Mesodermal cell (in vitro differentiated cells): ENCODE data around the gene WNK2.
"Not testable (repeated sequence)": the region's sequence is repeated elsewhere in the genome, so short reads cannot be mapped to it uniquely, and the experiment has no call there.

ENCODE experiments used
- H3K27ac ChIP-seq: 2 replicates; pipeline ENCODE4 v1.7.0; 2013; ENCODE audit warnings: mild to moderate bottlenecking, low read depth, low read length, moderate library complexity; ENCODE audit not compliant: severe bottlenecking
- H3K36me3 ChIP-seq: 2 replicates; pipeline ENCODE4 v1.7.1; 2013; ENCODE audit warnings: mild to moderate bottlenecking, low read length, moderate library complexity; ENCODE audit not compliant: control insufficient read depth, insufficient read depth
- H3K4me1 ChIP-seq: one replicate; pipeline ENCODE4 v1.7.1; 2013; ENCODE audit warnings: mild to moderate bottlenecking, low read length; ENCODE audit not compliant: insufficient read depth, control insufficient read depth, poor library complexity, severe bottlenecking
- H3K4me3 ChIP-seq: 2 replicates; pipeline ENCODE4 v1.7.0; 2013; ENCODE audit warnings: low read length, control low read depth, mild to moderate bottlenecking; ENCODE audit not compliant: insufficient read depth, poor library complexity, severe bottlenecking; ENCODE audit errors: extremely low read depth
- H3K9me3 ChIP-seq: 2 replicates; pipeline ENCODE4 v1.7.1; 2013; ENCODE audit warnings: mild to moderate bottlenecking, low read length, moderate library complexity; ENCODE audit not compliant: control insufficient read depth
- WGBS, 2 experiments: methylation state at CpG; one replicate each; pipeline ENCODE4 v1.1.5; 2013; ENCODE audit warnings: missing lambda C conversion rate in 2 of 2; ENCODE audit not compliant: insufficient coverage in 2 of 2; 5-methylcytosine and 5-hydroxymethylcytosine counted together

The WNK2 gene

DNA sequence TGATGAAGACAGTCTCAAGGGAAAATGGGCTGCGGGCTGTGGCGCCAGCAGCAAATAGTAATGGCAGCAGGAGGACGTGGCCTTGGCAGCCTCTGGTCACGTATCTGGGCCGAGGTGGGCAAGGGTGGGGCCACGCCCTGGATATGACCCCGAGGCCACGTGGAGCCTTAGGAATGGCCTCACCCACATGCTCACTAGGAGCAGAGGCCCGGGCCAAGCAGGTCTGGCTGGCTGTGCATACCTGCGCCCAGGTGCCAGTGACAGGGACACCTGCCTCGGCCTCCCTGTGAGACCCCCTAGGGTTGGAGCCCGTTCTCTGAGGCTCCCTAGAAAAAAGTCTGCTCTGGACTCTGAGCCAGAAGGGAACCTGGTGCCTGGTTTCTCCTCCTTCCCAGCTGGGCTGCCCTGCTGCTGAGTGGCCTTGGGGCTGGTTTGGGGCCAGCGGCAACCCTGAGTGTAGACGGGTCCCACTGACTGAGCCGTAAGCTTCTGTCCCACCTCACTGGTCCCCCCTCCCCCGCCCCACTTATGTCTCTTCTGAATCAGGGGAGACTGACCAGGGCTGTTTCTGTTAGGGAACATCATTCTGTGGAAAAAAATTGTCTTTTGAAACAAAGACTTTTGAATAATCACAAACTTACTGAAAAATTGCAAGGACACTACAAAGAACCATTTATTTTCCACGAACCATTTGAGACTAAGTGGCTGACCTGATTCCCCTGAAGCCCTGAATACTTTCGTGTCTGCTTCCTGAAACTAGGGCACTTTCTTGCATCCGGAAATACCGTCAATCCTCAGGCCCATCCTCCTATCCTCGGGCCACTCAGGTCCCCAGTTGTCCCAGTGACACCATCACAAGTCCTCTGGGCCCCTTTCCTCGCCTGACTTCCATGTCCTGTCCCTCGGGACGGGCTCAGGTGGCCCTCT lies 60.8 kb downstream of the WNK2 start:
- H3K9me3 ChIP-seq: no peaks in the 10 kb centered on the region
- H3K4me3 ChIP-seq: no peak overlapping the region
- no peak overlapping the region for H3K27ac ChIP-seq
- no peaks in the 10 kb centered on the region for H3K36me3 ChIP-seq
- WGBS, 2 experiments: 91 to 94% methylated on average over 20 to 21 of the region's 24 CpGs
- no peaks in the 10 kb centered on the region for H3K4me1 ChIP-seq

DNA sequence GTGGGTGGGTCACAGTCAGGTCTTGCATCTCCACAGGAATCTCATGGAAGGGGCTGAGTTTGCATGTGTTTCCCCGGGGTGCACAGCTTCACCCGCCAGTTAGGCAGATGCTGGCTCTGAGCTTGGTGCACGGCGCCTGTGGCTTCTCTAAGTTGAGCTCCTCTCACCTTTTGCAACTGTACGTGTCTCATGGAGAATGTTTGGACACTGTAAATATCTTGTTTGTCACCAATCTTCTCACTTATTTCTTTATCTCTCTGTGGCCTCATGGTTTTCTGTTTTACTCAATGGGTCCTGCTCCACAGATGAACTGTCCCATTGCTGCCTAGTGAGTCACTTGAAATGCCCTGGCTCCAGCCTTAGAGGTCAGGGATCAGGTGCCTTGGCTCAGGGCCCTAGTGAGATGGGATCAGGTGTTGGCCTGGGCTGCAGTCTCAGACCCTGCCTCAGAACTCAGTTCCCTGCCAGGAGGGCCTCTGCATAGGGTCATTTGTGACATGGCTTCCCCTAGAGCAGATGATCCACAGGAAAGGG lies 61.6 kb downstream of the WNK2 start:
- Histone ChIP-seq H3K27ac (no peak overlapping the region), H3K4me1 (no peaks in the 10 kb centered on the region), H3K4me3 (no peak overlapping the region), H3K36me3 (no peaks in the 10 kb centered on the region), H3K9me3 (no peaks in the 10 kb centered on the region)
- WGBS, 2 experiments: 80 to 93% methylated on average over 3 to 5 of the region's 5 CpGs

DNA sequence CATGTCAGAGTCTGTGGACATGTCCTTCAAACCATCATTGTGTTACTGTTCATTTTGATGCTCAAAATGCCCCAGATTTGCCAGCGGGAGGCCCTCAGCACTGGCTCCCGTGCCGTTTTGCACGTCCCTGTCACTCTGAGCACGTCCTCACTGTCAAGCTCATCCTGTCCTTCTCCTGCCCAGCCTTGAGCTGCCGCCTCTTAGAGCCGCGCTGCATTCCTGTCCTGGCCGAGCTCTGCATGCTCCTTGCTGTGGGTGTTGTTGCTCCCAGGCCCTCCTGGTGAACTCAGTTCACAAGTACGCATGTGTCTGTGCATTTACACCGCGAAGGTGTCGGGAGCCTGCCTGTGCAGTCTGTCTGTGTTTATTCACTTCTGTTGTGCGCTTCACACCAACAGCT lies 62.2 kb downstream of the WNK2 start:
- H3K27ac ChIP-seq: no peak overlapping the region
- H3K4me1 ChIP-seq: no peaks in the 10 kb centered on the region
- no peak overlapping the region for H3K4me3 ChIP-seq
- WGBS, 2 experiments: 91 to 92% methylated on average over 14 of the region's 14 CpGs
- H3K9me3 ChIP-seq: no peaks in the 10 kb centered on the region
- no peaks in the 10 kb centered on the region for H3K36me3 ChIP-seq

DNA sequence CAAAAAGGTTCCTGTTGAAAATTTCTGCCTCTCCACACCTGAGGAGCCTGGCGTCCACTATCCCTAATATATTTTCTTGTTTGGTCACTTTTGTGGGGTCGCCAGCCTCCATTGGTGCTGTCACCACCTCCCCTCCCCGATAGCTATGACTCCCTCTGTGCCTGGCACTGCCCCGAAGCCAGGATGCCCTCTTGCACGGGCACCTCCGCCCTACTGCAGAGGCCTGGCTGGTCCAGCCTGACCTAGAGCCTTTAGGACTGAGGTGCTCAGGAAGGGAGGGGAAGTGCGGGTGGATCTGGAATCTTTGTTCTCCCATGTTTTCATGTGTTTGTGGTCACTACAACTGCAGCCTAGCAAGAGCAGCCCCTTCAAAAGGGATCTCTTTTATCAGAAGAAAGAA lies 62.6 kb downstream of the WNK2 start:
- no peak overlapping the region for H3K4me3 ChIP-seq
- no peaks in the 10 kb centered on the region for H3K36me3 ChIP-seq
- WGBS, 2 experiments: 80 to 88% methylated on average over 3 to 7 of the region's 7 CpGs
- no peaks in the 10 kb centered on the region for H3K4me1 ChIP-seq
- no peak overlapping the region for H3K27ac ChIP-seq
- no peaks in the 10 kb centered on the region for H3K9me3 ChIP-seq

DNA sequence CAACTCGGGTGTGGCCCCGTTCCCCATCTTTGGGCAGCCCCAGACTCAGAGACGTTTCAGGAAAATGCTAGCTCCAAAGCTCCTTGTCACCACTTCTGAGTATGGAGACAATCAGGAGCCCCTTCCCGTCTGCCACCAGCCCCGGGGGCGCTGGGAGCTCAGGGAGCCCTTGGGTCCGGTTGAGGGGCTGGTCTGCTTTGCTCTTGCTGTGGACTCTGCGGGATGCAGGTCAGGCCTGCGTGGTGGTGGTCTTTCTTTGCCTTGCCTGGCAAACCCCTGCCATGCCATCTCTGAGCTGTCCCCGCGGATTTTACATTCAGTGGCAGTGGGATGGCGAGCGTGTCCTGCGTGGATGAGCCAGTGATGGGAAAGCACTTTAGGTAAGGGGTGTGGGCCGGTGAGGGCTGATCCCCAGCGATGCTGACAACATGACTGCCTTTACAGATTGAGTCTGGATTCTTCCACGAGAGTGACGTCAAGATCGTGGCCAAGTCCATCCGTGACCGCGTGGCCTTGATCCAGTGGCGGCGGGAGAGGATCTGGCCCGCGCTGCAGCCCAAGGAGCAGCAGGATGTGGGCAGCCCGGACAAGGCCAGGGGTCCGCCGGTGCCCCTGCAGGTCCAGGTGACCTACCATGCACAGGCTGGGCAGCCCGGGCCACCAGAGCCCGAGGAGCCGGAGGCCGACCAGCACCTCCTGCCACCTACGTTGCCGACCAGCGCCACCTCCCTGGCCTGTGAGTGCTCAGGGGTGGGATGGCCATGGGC lies 63.3 kb downstream of the WNK2 start:
- Histone ChIP-seq H3K4me1 (no peaks in the 10 kb centered on the region), H3K27ac (no peak overlapping the region), H3K36me3 (no peaks in the 10 kb centered on the region), H3K9me3 (no peaks in the 10 kb centered on the region), H3K4me3 (no peak overlapping the region)
- WGBS, 2 experiments: 95 to 96% methylated on average over 34 to 35 of the region's 36 CpGs

DNA sequence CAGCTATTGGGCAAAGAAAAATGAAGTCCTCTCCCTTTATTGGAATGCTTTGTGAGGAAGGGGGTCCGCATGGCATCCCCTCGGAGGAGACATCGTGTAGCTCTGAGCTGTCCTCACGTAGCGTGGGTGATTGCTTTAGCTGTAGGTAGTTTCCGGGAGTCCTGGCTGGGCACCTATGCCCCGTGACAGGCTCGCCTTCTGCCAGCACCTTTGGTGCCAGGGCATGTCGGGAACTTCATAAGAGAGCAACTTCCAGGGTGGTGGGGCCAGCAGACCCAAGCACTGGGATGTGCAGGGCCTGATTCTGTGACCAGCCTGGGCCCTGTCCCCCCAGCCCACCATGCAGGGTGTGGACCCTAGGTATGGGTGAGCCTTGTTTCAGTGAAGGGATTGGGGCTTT lies 64.0 kb downstream of the WNK2 start:
- WGBS, 2 experiments: 81 to 95% methylated on average over 6 to 7 of the region's 9 CpGs
- no peak overlapping the region for H3K27ac ChIP-seq
- H3K36me3 ChIP-seq: no peaks in the 10 kb centered on the region

DNA sequence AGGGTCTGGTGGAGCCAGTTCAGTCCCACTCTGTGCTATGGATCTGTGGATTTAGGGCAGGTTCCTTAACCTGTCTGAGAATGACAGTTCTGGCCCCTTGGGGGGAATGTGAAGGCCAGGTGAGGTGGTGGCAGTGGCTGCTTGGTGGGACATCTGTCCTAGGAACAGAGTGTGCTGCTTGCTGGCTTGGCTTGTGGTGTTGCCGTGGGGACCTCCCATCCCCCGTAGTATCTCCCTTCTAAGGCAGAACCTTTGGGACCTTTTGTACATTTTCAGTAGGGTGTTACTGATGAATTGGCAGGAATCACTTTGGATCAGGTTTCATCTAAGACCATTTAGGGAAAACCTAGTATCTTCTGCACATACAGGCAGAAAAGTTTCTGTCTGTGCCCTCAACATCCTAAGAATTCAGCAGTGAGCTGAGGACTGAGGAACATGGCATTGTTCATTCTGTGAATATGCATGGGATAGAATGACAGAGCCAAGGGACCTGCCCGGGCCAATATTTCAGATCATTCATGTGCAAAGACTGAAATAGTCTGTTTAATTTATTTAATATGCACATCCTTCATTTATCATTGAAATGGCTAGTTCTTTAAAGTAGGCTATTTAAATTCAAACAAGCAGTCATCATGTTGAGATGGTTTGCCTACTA lies 64.6 kb downstream of the WNK2 start:
- H3K9me3 ChIP-seq: no peaks in the 10 kb centered on the region
- WGBS, 2 experiments: 88 to 90% methylated on average over 2 of the region's 3 CpGs
- H3K4me3 ChIP-seq: no peak overlapping the region
- peaks cover 3% of the 10 kb centered on the region for H3K4me1 ChIP-seq
- H3K36me3 ChIP-seq: no peaks in the 10 kb centered on the region
- H3K27ac ChIP-seq: no peak overlapping the region

More for the DNA sequence above, 64.0 kb downstream of the WNK2 start:
- H3K4me1 ChIP-seq: peaks cover 2% of the 10 kb centered on the region
- H3K9me3 ChIP-seq: no peaks in the 10 kb centered on the region
- no peak overlapping the region for H3K4me3 ChIP-seq

DNA sequence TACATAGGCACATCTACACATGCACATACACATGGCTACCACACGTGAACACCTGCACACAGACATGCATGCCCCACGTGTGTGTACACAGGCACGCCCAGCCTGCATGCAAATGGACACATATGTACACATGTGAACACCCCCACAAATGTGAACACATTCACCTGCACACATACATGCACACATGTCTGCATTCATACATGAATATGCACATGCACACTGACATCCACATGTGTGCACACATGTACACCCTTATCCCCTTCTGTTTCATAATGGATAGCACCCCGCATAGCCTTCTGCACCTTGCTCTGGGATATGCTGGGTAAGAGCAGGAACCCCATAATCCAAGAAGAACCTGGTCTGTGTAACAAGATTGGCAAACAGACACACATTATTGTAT lies 66.2 kb downstream of the WNK2 start:
- 90 to 96% methylated on average over 3 to 4 of the region's 4 CpGs for WGBS, 2 experiments
- H3K27ac ChIP-seq: no peak overlapping the region
- H3K9me3 ChIP-seq: no peaks in the 10 kb centered on the region
- no peak overlapping the region for H3K4me3 ChIP-seq
- peaks cover 3% of the 10 kb centered on the region for H3K4me1 ChIP-seq
- H3K36me3 ChIP-seq: no peaks in the 10 kb centered on the region

DNA sequence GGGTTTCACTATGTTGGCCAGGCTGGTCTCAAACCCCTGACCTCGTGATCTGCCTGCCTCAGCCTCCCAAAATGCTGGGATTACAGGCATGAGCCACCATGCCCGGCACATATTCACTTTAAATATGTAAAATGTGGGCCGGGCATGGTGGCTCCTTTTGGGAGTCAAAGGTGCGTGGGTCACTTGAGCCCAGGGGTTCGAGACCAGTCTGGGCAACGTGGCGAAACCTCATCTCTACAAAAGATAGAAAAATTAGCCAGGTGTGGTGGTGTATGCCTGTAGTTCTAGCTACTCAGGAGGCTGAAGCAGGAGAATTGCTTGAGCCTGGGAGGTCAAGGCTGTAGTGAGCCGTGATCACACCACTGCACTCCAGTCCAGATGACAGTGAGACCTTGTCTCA lies 67.4 kb downstream of the WNK2 start:
- H3K36me3 ChIP-seq, H3K4me3 ChIP-seq, H3K27ac ChIP-seq, H3K4me1 ChIP-seq, H3K9me3 ChIP-seq: not testable (repeated sequence)
- 94 to 99% methylated on average over 2 to 7 of the region's 8 CpGs for WGBS, 2 experiments

DNA sequence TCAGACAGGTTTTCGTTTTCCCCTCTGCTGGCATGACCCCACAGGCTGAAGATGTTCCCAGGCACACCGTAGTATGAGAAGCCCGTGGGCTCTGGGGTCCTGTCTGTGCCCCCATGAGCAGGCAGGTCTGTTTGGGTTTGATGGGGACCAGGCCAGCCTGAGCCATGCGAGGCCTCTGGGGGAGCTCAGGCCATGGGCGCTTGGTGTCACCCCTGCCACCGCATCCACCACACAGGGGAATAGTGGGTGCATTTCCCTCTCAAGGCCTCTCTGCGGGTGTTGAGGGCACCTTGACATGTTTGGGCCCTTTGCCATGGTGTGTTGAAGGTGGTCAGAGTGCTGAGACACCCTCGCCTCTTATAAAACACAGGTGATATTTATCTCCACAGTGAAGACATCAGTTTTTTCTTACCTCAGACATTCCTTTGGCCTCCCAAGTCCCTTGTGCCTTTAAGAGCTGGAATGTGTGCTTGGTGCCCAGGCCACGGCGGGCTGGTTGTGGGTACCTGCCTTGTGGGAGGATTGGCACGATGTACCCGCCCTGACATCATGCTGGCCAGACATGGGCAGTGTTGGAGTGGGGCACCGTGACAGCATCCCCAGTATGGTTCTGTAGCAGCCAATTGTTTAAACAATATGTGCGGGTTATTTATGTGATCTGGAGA lies 68.3 kb downstream of the WNK2 start:
- peaks cover 3% of the 10 kb centered on the region for H3K4me1 ChIP-seq
- WGBS, 2 experiments: 89 to 97% methylated on average over 7 to 9 of the region's 14 CpGs

More for the DNA sequence above, 68.3 kb downstream of the WNK2 start:
- no peaks in the 10 kb centered on the region for H3K36me3 ChIP-seq
- H3K27ac ChIP-seq: no peak overlapping the region
- H3K4me3 ChIP-seq: no peak overlapping the region
- no peaks in the 10 kb centered on the region for H3K9me3 ChIP-seq
